Panc1 (cell line): ENCODE measurements around the gene IFNLR1.

Experiments used
- CTCF ChIP-seq: fragments of 450-650 bp; IDR thresholded peaks from 2 replicates; pipeline ENCODE4 v1.5.1; 2017; ENCODE audit warnings: mild to moderate bottlenecking
- POLR2AphosphoS5 ChIP-seq: IDR thresholded peaks from 2 replicates; pipeline ENCODE4 v1.6.1; 2012; ENCODE audit warnings: mild to moderate bottlenecking, low read depth, low read length, moderate library complexity
- SIN3A ChIP-seq: IDR thresholded peaks from 2 replicates; pipeline ENCODE4 v1.6.1; 2012; ENCODE audit warnings: low read depth, mild to moderate bottlenecking, low read length, moderate library complexity, borderline replicate concordance; ENCODE audit not compliant: insufficient read depth

- no peak for TF ChIP-seq CTCF
- no peak for TF ChIP-seq POLR2AphosphoS5
- TF ChIP-seq SIN3A: no peak
Measured at GRCh38 chr1:24114753-24115152, 72.3 kb downstream of the IFNLR1 start.
